GM19395 (cell line): ENCODE data around the gene CFAP58.

Experiments used
- ATAC-seq: cut with Tn5 transposase; IDR thresholded peaks from one replicate; pipeline ENCODE4 v1.9.1; 2021; ENCODE audit warnings: mild to moderate bottlenecking, moderate library complexity; ENCODE audit not compliant: unreplicated experiment

The CFAP58 gene

GRCh38 chr10:104472957-104473745, 119.5 kb downstream of the CFAP58 start:
- no peak for ATAC-seq

DNA sequence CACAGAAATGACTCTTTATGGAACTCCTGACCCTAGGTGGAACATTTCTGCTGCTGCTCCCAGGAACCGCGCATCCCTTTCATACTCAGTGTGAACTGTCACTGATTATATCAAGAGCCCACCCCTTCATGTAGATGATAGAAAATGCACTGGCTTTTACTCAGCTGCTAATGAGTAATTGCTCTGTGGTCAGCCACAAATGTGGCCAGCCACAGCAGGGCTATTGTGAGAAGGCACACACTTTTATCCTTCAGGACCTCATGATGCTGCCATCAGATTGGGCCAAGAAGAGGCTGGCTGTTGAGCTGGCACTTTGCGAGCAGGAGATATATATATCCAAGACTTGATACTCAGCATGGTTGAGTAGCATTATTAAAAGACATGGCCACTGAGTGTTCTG, 124.7 kb downstream of the CFAP58 start:
- no peak for ATAC-seq

DNA sequence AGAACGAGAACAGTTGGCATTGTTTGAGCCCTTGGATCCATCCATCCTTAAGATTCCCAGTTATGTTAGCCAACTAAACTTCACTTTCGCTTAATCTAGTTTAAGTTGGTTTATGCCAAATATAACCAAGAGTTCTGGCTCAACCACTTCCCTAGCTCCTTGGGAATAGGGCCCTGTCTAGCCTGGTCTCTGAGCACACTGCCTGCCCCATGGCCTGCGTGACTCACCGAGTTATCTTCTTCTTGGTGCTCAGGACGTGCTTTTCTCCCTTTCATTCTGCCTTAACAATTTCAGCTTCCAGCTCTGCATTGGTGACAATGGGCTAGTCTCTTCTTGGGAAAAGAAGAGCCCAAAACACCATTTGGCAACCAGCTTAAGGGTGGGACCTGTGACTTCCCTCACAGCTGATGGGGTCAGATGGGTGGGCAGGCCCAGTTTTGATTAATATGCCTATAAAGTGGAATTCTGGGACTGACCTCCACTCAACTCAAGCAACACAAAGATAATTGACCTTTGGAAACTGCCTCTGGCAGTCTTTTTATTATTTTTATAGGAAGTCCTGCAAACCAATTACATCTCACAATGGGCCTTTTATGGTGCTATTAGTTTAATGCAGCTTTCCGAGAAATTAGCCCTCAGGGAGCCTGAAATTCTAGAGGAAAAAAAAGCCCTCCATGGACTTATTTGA, 126.4 kb downstream of the CFAP58 start:
- no peak for ATAC-seq

- ATAC-seq = no peak
These were observed 127.2 kb downstream of the CFAP58 start for GRCh38 chr10:104480797-104481196.

GRCh38 chr10:104483582-104483981, 129.9 kb downstream of the CFAP58 start:
- ATAC-seq = no peak

GRCh38 chr10:104485632-104486031, 132.0 kb downstream of the CFAP58 start:
- no peak for ATAC-seq

DNA sequence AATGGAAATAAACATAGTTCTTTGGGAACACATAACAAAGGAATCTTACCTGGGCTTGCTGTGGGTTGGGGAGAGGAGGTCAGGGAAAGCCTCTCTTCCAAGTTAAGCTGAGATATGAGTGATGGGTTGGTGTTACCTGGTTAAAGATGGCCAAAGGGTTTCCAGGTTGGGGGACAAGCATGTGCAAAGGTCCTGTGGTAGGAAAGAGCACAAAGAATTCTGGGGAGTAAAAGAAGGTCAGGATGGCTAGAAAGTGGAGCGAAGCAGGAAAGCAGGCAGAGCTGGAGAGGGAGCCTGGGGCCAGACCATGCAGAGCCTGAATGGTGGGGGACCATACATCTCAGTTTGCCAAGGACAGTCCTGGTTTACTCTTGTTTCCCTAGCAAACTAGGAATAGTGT, 133.2 kb downstream of the CFAP58 start:
- no peak for ATAC-seq

DNA sequence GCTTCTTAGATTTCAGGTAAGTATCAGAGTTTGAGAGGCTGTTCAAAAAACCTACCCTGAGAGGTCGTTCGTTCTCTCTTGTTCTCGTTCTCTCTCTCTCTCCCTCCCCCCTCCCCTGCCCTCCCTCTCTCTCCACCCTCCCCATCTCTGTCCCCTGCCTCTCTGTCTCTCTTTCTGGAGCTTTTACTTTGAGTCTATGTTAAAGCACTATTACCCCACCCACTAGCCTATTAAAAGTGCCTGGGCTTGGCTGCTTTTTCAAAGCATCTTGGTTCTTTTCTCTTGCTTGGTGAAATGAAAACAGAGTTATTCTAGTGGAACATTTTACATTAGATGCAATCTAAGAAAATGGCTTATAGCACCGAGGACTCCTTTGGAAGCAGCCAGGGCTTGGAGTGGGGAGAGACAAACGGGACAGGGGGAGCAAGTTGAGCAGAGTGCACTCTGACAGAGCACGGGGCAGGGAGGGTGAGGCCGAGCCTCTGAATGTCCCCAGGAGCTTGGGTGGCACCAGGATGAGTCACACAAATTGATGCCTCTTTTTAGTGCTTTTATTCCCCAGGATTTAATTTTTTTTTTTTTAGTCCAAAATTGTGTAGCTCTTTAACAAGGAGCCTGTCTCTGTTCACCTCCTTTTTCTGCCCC, 134.3 kb downstream of the CFAP58 start:
- ATAC-seq = no peak

DNA sequence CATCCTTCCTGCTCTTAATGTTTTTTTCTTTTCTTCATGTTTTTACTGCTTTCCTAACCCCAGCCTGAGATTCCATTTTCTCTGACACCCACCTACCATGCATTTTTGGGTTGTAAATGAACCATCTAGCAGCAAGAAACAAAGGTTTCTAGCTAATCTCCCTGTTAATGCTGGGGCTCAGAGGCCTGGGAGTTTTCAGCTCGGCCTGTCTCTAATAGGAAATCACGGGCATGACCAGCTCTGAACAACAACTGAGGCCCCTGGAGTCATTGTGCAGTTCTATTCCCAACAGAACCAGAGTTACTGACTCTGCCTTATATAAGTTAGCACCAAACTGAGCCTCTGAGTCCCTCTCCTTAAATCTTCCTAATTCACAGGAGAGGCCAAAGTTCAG, 134.8 kb downstream of the CFAP58 start:
- ATAC-seq = no peak

DNA sequence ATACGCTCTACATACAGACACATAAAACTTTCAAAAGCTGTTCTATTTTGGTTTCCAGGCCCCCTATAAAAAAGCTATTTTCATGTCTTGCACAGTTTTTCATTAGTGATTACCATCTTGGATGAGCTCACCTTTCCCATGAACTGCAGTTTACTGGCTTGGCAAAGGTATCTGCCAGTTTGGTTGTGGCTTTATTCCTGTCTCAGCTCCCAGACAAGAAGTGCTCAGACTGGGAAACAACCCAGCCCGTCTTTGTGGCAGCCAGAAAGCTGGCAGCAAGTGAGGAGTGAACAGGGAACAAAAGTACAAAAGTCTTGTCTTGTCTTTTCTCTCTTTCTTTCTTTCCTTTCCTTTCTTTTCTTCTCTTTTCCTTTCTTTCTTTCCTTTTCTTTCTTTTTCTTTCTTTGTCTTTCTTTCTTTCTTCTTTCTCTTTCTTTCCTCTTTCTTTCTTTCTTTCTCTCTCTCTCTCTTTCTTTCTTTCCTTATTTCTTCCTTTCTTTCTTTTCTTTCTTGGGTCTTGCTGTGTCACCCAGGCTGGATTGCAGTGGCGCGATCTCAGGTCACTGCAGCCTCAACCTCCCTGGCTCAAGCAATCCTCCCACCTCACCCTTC, 138.8 kb downstream of the CFAP58 start:
- no peak for ATAC-seq

- no peak for ATAC-seq
These were observed 144.9 kb downstream of the CFAP58 start for GRCh38 chr10:104498347-104499081.

- no peak for ATAC-seq
These were observed 147.8 kb downstream of the CFAP58 start for GRCh38 chr10:104501449-104501848.

DNA sequence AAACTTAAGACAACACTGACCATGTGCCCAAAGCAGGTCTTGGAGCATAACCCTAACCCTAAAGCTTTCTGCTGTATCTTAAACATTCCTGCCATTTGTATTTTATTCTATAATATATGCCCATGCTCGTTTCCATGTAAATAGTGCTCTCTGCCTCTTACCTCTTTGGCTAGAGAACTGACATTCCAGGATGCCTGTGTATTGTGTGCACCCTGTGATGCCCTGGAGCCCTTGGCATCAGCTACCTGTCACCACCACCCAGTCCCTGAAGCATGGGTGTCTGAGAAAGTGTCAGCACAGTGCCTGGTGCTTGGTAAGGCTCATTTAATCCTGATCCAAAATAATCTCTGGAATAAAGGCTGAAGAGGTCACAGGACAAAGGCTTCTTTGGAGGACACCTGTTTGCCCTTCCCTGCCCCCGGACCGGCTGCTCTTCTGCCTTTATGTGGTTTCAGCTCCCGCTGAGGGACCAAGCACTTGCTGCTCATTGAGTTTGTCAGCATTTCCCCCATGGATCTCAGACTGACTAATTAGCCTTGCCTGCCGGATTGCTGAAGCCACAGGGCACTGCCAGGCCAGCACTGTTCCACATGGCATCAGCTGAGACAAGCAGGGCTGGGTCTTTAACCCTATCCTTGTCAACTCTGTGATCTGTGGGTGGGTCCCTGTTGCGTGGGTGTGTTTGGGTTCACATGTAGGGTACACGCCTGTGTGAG, 148.4 kb downstream of the CFAP58 start:
- ATAC-seq = no peak

DNA sequence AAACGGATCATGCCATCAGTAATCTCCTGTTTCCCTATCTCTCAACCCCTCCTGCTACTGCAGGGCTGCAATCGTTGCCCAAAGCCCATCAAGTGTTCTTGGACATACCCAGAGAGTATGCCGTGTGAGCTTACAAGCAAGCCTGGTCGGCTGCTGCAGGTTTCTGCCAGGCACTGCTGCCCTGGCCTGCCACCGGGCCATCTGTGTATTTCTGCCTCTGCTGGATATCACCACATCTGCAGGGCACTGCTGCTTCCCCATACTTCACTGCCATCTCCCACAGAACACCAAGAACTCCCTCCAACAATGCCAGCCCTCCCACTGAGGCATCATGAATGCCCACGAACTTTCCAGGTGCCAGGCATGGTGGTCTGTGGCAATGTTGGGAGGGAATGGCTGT, 149.3 kb downstream of the CFAP58 start:
- no peak for ATAC-seq
